OCI-LY7 (cell line): ENCODE results near the gene C6orf132. TPM values are rescaled to one million over a fixed set of nuclear protein-coding genes. Genes with fewer than 3 reads are reported as not detected.

Experiments
- BruUV-seq: library from RNA; stranded (reverse); fragments of 400-500 nt; replicated peaks from 2 replicates; lab custom pipeline; 2021; lab: Mats Ljungman, UMichigan
- CTCF ChIA-PET: fragments of 300-600 bp; sonication (Branson Sonifier 250); formaldehyde crosslinking; loops from one replicate; lab custom pipeline; 2022; ENCODE audit warnings: antibody characterized with exemption; ENCODE audit not compliant: unreplicated experiment; lab: Charles Lee
- POLR2A ChIA-PET: fragments of 300-600 bp; sonication (Branson Sonifier 250); formaldehyde crosslinking; loops from one replicate; lab custom pipeline; 2022; ENCODE audit warnings: antibody characterized with exemption; lab: Charles Lee
- DNase-seq: peaks from one replicate; pipeline ENCODE4 v3.0.0-alpha.2; 2015; ENCODE audit warnings: low spot score
- H2AFZ ChIP-seq: fragments of 200-600 bp; sonication (generic), shearing (Covaris generic); 2 replicates; pipeline ENCODE4 v1.6.1; 2014; ENCODE audit warnings: mild to moderate bottlenecking, antibody characterized with exemption, low read length, moderate library complexity
- H3K27ac ChIP-seq: fragments of 200-600 bp; sonication (generic); 2 replicates; pipeline ENCODE4 v1.5.1; 2014; ENCODE audit warnings: mixed run types, low read depth, mild to moderate bottlenecking, moderate library complexity, low read length, inconsistent platforms; ENCODE audit not compliant: poor library complexity, severe bottlenecking
- H3K36me3 ChIP-seq: fragments of 200-600 bp; sonication (generic); 2 replicates; pipeline ENCODE4 v1.6.1; 2014; ENCODE audit warnings: mild to moderate bottlenecking, antibody characterized with exemption, low read length, moderate library complexity, mixed read lengths; ENCODE audit not compliant: insufficient read depth
- H3K4me1 ChIP-seq: fragments of 200-600 bp; sonication (generic); 2 replicates; pipeline ENCODE4 v1.5.1; 2014; ENCODE audit warnings: mild to moderate bottlenecking, low read length; ENCODE audit not compliant: insufficient read depth, poor library complexity, severe bottlenecking
- H3K4me2 ChIP-seq: fragments of 200-600 bp; sonication (generic); 2 replicates; pipeline ENCODE4 v1.6.1; 2014; ENCODE audit warnings: mild to moderate bottlenecking, low read length
- H3K4me3 ChIP-seq: fragments of 200-600 bp; sonication (generic); 2 replicates; pipeline ENCODE4 v1.5.1; 2014; ENCODE audit warnings: mild to moderate bottlenecking, low read depth, low read length; ENCODE audit not compliant: poor library complexity, severe bottlenecking
- H3K79me2 ChIP-seq: fragments of 200-600 bp; sonication (generic); 2 replicates; pipeline ENCODE4 v1.6.1; 2016; ENCODE audit warnings: low read depth, mild to moderate bottlenecking, low read length, moderate library complexity, mixed read lengths; ENCODE audit not compliant: insufficient read depth
- H3K9me2 ChIP-seq: fragments of 200-600 bp; sonication (generic); 2 replicates; pipeline ENCODE4 v1.6.1; 2016; ENCODE audit warnings: mild to moderate bottlenecking, low read length, mixed read lengths; ENCODE audit not compliant: insufficient read depth
- H3K9me3 ChIP-seq: fragments of 200-600 bp; sonication (generic); 2 replicates; pipeline ENCODE4 v1.6.1; 2014; ENCODE audit warnings: mild to moderate bottlenecking, mixed run types, low read length, mixed read lengths
- H4K20me1 ChIP-seq: fragments of 200-600 bp; sonication (generic); 2 replicates; pipeline ENCODE4 v1.6.1; 2014; ENCODE audit warnings: mild to moderate bottlenecking, antibody characterized with exemption, low read length, moderate library complexity, mixed read lengths; ENCODE audit not compliant: insufficient read depth
- EZH2phosphoT487 ChIP-seq: fragments of 200-600 bp; sonication (generic); IDR thresholded peaks from 2 replicates; pipeline ENCODE4 v1.6.1; 2018; ENCODE audit warnings: low read depth, borderline replicate concordance, mild to moderate bottlenecking, mixed run types, antibody characterized with exemption, low read length, moderate library complexity, mixed read lengths
- intact Hi-C: fragments of 100-400 bp; cut with micrococcal nuclease; formaldehyde crosslinking; loops from one replicate; pipeline ENCODE4 v1.10.0; 2022; ENCODE audit not compliant: unreplicated experiment
- total RNA-seq, 2 experiments: library from RNA; depleted of rRNA in 1 of 2; stranded (reverse); fragments of >200 nt in 1 of 2; shearing (Covaris generic) in 1 of 2; gene quantifications; 2 replicates each; pipeline ENCODE4 v1.2.3, GENCODE V29; 2014 to 2022
- TF ChIP-seq, protein P1 (sequence below): fragments of 200-600 bp; sonication (generic); conservative IDR thresholded peaks from 2 replicates; pipeline ENCODE4 v1.5.1; 2014; ENCODE audit warnings: mild to moderate bottlenecking, antibody characterized with exemption, low read length, moderate library complexity, mixed read lengths

C6orf132 gene
- total RNA-seq, 2 experiments from 2014 or later, result 0.03 TPM; not detected in 1

- Histone ChIP-seq H3K9me3 (no peaks in the 10 kb centered on the region), H3K9me2 (no peaks in the 10 kb centered on the region), H3K4me2 (no peak overlapping the region), H3K79me2 (no peaks in the 10 kb centered on the region), H4K20me1 (no peaks in the 10 kb centered on the region), H2AFZ (no peak overlapping the region), H3K36me3 (no peaks in the 10 kb centered on the region), H3K4me1 (no peaks in the 10 kb centered on the region), H3K4me3 (no peak overlapping the region), H3K27ac (no peak overlapping the region)
- BruUV-seq, result no TSS peak
- DNase-seq, result no peak
- TF ChIP-seq EZH2phosphoT487, result no peak
- TF ChIP-seq, protein P1, sequence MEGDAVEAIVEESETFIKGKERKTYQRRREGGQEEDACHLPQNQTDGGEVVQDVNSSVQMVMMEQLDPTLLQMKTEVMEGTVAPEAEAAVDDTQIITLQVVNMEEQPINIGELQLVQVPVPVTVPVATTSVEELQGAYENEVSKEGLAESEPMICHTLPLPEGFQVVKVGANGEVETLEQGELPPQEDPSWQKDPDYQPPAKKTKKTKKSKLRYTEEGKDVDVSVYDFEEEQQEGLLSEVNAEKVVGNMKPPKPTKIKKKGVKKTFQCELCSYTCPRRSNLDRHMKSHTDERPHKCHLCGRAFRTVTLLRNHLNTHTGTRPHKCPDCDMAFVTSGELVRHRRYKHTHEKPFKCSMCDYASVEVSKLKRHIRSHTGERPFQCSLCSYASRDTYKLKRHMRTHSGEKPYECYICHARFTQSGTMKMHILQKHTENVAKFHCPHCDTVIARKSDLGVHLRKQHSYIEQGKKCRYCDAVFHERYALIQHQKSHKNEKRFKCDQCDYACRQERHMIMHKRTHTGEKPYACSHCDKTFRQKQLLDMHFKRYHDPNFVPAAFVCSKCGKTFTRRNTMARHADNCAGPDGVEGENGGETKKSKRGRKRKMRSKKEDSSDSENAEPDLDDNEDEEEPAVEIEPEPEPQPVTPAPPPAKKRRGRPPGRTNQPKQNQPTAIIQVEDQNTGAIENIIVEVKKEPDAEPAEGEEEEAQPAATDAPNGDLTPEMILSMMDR, result no peak
- ChIA-PET CTCF (no interaction called here), POLR2A (interaction anchor here (0.6 to 1.1 kb wide), 3 partner anchors 329 to 420 kb away, joined by 3 to 4 read pairs (median 3); no protein-coding TSS in a partner anchor)
- intact Hi-C loops, result no loop called here
Measured at GRCh38 chr6:42188406-42188805, 46.0 kb upstream of the C6orf132 start.

GRCh38 chr6:42185597-42185996 lies 43.2 kb upstream of the C6orf132 start:
- Histone ChIP-seq H2AFZ (no peak overlapping the region), H3K4me2 (no peak overlapping the region), H3K4me1 (no peaks in the 10 kb centered on the region), H3K9me2 (no peaks in the 10 kb centered on the region), H3K4me3 (no peak overlapping the region), H3K36me3 (no peaks in the 10 kb centered on the region), H3K9me3 (no peaks in the 10 kb centered on the region), H4K20me1 (no peaks in the 10 kb centered on the region), H3K27ac (no peak overlapping the region), H3K79me2 (no peaks in the 10 kb centered on the region)
- intact Hi-C loops, result no loop called here
- POLR2A ChIA-PET, result no interaction called here
- CTCF ChIA-PET, result no interaction called here
- DNase-seq, result no peak
- no TSS peak for BruUV-seq
- TF ChIP-seq EZH2phosphoT487, result no peak
- TF ChIP-seq, protein P1, result no peak

GRCh38 chr6:42184475-42184874 lies 42.1 kb upstream of the C6orf132 start:
- H3K9me3 ChIP-seq, result no peaks in the 10 kb centered on the region
- no peak overlapping the region for H3K4me2 ChIP-seq
- TF ChIP-seq EZH2phosphoT487, result no peak
- TF ChIP-seq, protein P1, result no peak
- no TSS peak for BruUV-seq
- H2AFZ ChIP-seq, result no peak overlapping the region
- H3K36me3 ChIP-seq, result no peaks in the 10 kb centered on the region
- no peak overlapping the region for H3K27ac ChIP-seq
- no peaks in the 10 kb centered on the region for H3K79me2 ChIP-seq
- no peaks in the 10 kb centered on the region for H4K20me1 ChIP-seq
- no peak overlapping the region for H3K4me3 ChIP-seq
- POLR2A ChIA-PET, result no interaction called here
- DNase-seq, result no peak
- no peaks in the 10 kb centered on the region for H3K9me2 ChIP-seq
- H3K4me1 ChIP-seq, result no peaks in the 10 kb centered on the region
- intact Hi-C loops, result no loop called here
- CTCF ChIA-PET, result no interaction called here
